ENCODE results near the gene NOS1AP. TPM values are rescaled to one million over a fixed set of nuclear protein-coding genes. Genes with fewer than 3 reads are reported as not detected.
A peak's percentile ranks its signal among the peaks of the same experiment; 100 is the strongest.

NOS1AP gene
- total and polyA plus RNA-seq, 3 experiments from 2014 or later = 0.07 TPM; not detected in 2

DNA sequence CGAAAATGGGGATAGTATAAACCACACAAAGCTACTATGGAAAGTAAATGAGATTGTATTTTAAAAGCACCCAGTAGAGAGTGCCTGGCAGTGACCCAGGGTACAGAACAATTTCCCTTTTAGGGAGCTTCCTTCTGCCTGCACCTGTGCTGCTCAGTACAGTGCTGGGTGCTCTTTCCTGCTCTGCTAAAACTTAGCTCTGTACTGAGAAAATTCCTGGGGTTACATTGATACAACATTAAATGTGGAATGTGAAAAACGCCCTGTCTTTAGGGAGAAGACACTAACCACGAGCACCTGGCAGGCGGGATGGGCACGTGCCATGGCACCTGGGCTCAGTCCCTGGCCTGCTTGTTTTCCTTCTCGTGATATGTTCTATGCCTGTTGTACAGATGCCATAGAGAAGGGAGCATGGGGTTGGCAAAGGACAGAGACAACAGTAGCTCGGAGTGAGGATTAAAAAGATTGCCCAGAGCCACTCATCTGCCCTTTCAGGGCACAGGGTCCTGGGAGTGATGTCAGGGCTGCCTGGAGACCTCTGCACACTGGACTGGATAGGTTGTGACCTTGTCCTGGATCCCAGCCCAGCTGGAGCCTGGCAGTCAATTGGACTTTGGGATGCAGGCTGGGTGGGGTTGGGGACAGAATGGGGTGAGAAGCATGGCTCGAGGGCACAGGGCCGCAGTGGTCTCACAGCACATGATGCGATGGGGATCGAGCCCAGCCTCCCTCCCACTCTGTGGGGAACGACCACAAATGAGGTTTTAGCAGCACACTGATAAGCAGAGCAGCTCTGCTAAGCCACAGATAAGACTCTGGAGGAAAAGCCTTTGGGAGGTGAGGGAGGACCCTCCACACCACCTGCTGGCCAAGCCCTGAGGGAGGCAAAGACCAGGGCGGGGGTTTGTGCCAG, 302.9 kb downstream of the NOS1AP start:
- Histone ChIP-seq H3K9me3 (ENCODE audit: low read length) (no peaks in the 10 kb centered on the region), H3K4me3 (ENCODE audit: low read length) (no peak overlapping the region), H3K27ac (ENCODE audit: low read depth, low read length) (no peak overlapping the region), H3K4me1 (ENCODE audit: insufficient read depth, low read length) (no peaks in the 10 kb centered on the region), H3K36me3 (ENCODE audit: insufficient read depth, low read length) (no peaks in the 10 kb centered on the region), H3K27me3 (ENCODE audit: insufficient read depth, low read length, poor library complexity, severe bottlenecking) (no peaks in the 10 kb centered on the region)
- Mint-ChIP-seq H3K27ac (no peak overlapping the region), H3K36me3 (no peaks in the 10 kb centered on the region), H3K9me3 (no peaks in the 10 kb centered on the region), H3K4me3 (no peak overlapping the region), H3K4me1 (no peaks in the 10 kb centered on the region), H3K27me3 (peaks cover 0 to 5% of the 10 kb centered on the region in 2 donors)
- CTCF ChIA-PET = no interaction called here
- POLR2A ChIA-PET = no interaction called here
- no peak for DNase-seq

DNA sequence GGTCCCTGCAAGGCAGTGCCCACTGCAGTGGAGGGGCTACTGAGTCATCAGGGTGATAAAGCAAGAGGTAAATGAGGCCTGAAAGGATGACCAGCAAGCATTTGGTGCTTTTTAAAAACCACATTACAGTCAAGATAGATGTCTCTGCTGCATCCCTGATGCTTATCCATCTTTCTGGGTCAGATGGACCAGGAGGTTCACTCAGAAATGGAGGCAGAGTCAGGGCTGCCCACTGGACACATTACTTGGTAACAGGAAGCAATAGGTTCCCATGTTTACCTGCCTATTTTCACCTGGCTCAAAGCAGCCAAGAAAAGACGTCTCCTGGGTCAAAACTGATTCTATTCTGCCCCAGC, 303.6 kb downstream of the NOS1AP start:
- no peaks in the 10 kb centered on the region for H3K27me3 ChIP-seq (ENCODE audit: insufficient read depth, low read length, poor library complexity, severe bottlenecking)
- H3K9me3 ChIP-seq (ENCODE audit: low read length) = no peaks in the 10 kb centered on the region
- H3K4me1 ChIP-seq (ENCODE audit: insufficient read depth, low read length) = no peaks in the 10 kb centered on the region
- DNase-seq = no peak
- ChIA-PET POLR2A (no interaction called here), CTCF (no interaction called here)
- no peaks in the 10 kb centered on the region for H3K36me3 ChIP-seq (ENCODE audit: insufficient read depth, low read length)
- Mint-ChIP-seq H3K4me3 (no peak overlapping the region), H3K36me3 (no peaks in the 10 kb centered on the region), H3K9me3 (no peaks in the 10 kb centered on the region), H3K27ac (no peak overlapping the region), H3K27me3 (peaks cover 0 to 1% of the 10 kb centered on the region in 2 donors), H3K4me1 (no peaks in the 10 kb centered on the region)
- H3K27ac ChIP-seq (ENCODE audit: low read depth, low read length) = no peak overlapping the region
- H3K4me3 ChIP-seq (ENCODE audit: low read length) = no peak overlapping the region

- Histone ChIP-seq H3K27me3 (ENCODE audit: insufficient read depth, low read length, poor library complexity, severe bottlenecking) (no peaks in the 10 kb centered on the region), H3K4me3 (ENCODE audit: low read length) (no peak overlapping the region), H3K9me3 (ENCODE audit: low read length) (no peaks in the 10 kb centered on the region), H3K4me1 (ENCODE audit: insufficient read depth, low read length) (no peaks in the 10 kb centered on the region), H3K27ac (ENCODE audit: low read depth, low read length) (no peak overlapping the region), H3K36me3 (ENCODE audit: insufficient read depth, low read length) (no peaks in the 10 kb centered on the region)
- Mint-ChIP-seq H3K27me3 (no peaks in the 10 kb centered on the region), H3K4me3 (no peak overlapping the region), H3K4me1 (no peaks in the 10 kb centered on the region), H3K27ac (no peak overlapping the region), H3K9me3 (no peaks in the 10 kb centered on the region), H3K36me3 (no peaks in the 10 kb centered on the region)
- ChIA-PET CTCF (no interaction called here), POLR2A (no interaction called here)
- no peak for DNase-seq
Observed at GRCh38 chr1:162373541-162374260, 304.2 kb downstream of the NOS1AP start.

- Histone ChIP-seq H3K4me3 (ENCODE audit: low read length) (no peak overlapping the region), H3K4me1 (ENCODE audit: insufficient read depth, low read length) (no peaks in the 10 kb centered on the region), H3K9me3 (ENCODE audit: low read length) (no peaks in the 10 kb centered on the region), H3K36me3 (ENCODE audit: insufficient read depth, low read length) (no peaks in the 10 kb centered on the region), H3K27ac (ENCODE audit: low read depth, low read length) (no peak overlapping the region), H3K27me3 (ENCODE audit: insufficient read depth, low read length, poor library complexity, severe bottlenecking) (no peaks in the 10 kb centered on the region)
- ChIA-PET CTCF (no interaction called here), POLR2A (no interaction called here)
- H3K9me3 Mint-ChIP-seq = no peaks in the 10 kb centered on the region
- no peak overlapping the region for H3K27ac Mint-ChIP-seq
- no peaks in the 10 kb centered on the region for H3K36me3 Mint-ChIP-seq
- no peak overlapping the region for H3K4me3 Mint-ChIP-seq
- no peaks in the 10 kb centered on the region for H3K27me3 Mint-ChIP-seq
- H3K4me1 Mint-ChIP-seq = no peaks in the 10 kb centered on the region
- DNase-seq = no peak
Observed at GRCh38 chr1:162374406-162374805, 304.9 kb downstream of the NOS1AP start.

DNA sequence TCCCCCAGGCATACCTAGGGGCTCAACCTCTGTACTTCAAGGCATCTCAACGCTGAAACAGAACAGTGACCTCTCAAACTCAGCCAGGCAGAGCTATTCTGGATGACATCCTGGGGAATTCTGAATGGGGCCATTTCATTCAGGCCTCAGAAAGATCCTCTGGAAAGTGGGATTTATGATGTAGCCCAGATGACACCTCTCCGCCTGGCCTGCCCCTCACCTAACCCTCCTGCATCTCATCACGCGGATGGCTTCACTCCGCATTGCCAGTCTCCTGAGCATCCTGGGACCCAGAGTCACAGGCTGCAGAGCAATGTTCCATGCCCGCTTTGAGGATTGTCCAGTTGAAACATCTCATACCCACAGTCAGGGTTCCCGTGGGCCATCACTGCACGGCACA, 306.0 kb downstream of the NOS1AP start:
- Histone ChIP-seq H3K36me3 (ENCODE audit: insufficient read depth, low read length) (no peaks in the 10 kb centered on the region), H3K9me3 (ENCODE audit: low read length) (no peaks in the 10 kb centered on the region), H3K4me3 (ENCODE audit: low read length) (no peak overlapping the region), H3K4me1 (ENCODE audit: insufficient read depth, low read length) (no peaks in the 10 kb centered on the region), H3K27me3 (ENCODE audit: insufficient read depth, low read length, poor library complexity, severe bottlenecking) (no peaks in the 10 kb centered on the region), H3K27ac (ENCODE audit: low read depth, low read length) (no peak overlapping the region)
- peak overlapping the region in 1 of 8 donors; percentile 71 for H3K27ac Mint-ChIP-seq
- H3K4me1 Mint-ChIP-seq = no peaks in the 10 kb centered on the region
- H3K4me3 Mint-ChIP-seq = no peak overlapping the region
- CTCF ChIA-PET = no interaction called here
- POLR2A ChIA-PET = no interaction called here
- no peak for DNase-seq
- no peaks in the 10 kb centered on the region for H3K27me3 Mint-ChIP-seq
- H3K36me3 Mint-ChIP-seq = no peaks in the 10 kb centered on the region
- H3K9me3 Mint-ChIP-seq = no peaks in the 10 kb centered on the region

DNA sequence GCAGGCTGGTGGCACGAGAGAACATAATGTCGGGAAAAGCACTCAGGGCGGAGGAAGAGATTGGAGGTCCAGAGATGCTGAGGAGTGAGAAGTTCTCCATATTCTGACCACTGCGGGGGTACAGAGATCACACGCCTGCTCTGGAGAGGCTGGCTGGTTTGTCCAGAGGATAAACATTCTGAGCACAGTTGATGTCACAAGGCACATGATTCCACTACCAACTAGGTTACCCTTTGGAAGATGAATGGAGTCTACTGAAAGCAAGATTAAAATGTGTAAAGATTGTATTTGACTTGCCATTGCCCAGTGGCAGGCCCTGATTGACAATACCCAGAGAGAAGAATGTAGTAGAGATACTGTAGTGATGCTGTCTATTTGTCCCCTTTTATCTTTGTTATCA, 307.2 kb downstream of the NOS1AP start, which contains the start of gene SPATA46:
Gene SPATA46, minus strand, starts transcription at position 164 of the 400 bp plus-strand sequence. Its CDS starts 64 bp downstream, at position 100.
- Histone ChIP-seq H3K4me1 (ENCODE audit: insufficient read depth, low read length) (no peaks in the 10 kb centered on the region), H3K27me3 (ENCODE audit: insufficient read depth, low read length, poor library complexity, severe bottlenecking) (no peaks in the 10 kb centered on the region), H3K27ac (ENCODE audit: low read depth, low read length) (no peak within 1 kb of the TSS), H3K36me3 (ENCODE audit: insufficient read depth, low read length) (no peaks in the 10 kb centered on the region), H3K4me3 (ENCODE audit: low read length) (no peak within 1 kb of the TSS), H3K9me3 (ENCODE audit: low read length) (no peaks in the 10 kb centered on the region)
- no peak for DNase-seq
- Mint-ChIP-seq H3K27ac (no peak within 1 kb of the TSS), H3K4me1 (no peaks in the 10 kb centered on the region), H3K4me3 (no peak within 1 kb of the TSS), H3K9me3 (no peaks in the 10 kb centered on the region), H3K27me3 (no peaks in the 10 kb centered on the region), H3K36me3 (no peaks in the 10 kb centered on the region)
- ChIA-PET CTCF (no interaction called here), POLR2A (no interaction called here)

GRCh38 chr1:162380061-162380846, 310.8 kb downstream of the NOS1AP start:
- no peaks in the 10 kb centered on the region for H3K36me3 Mint-ChIP-seq
- H3K27me3 Mint-ChIP-seq = peaks cover 0 to 2% of the 10 kb centered on the region in 2 donors
- ChIA-PET POLR2A (no interaction called here), CTCF (no interaction called here)
- H3K36me3 ChIP-seq (ENCODE audit: insufficient read depth, low read length) = no peaks in the 10 kb centered on the region
- no peak overlapping the region for H3K27ac Mint-ChIP-seq
- H3K4me1 Mint-ChIP-seq = no peaks in the 10 kb centered on the region
- no peaks in the 10 kb centered on the region for H3K9me3 ChIP-seq (ENCODE audit: low read length)
- no peaks in the 10 kb centered on the region for H3K9me3 Mint-ChIP-seq
- no peaks in the 10 kb centered on the region for H3K4me1 ChIP-seq (ENCODE audit: insufficient read depth, low read length)
- no peak overlapping the region for H3K27ac ChIP-seq (ENCODE audit: low read depth, low read length)
- no peak overlapping the region for H3K4me3 ChIP-seq (ENCODE audit: low read length)
- H3K4me3 Mint-ChIP-seq = no peak overlapping the region
- no peak for DNase-seq
- H3K27me3 ChIP-seq (ENCODE audit: insufficient read depth, low read length, poor library complexity, severe bottlenecking) = no peaks in the 10 kb centered on the region

GRCh38 chr1:162381383-162381782, 311.9 kb downstream of the NOS1AP start, which contains the start of gene C1orf226:
Gene C1orf226 (plus strand): TSS chr1:162381728. CDS start chr1:162381902, 174 bp downstream.
- H3K36me3 ChIP-seq (ENCODE audit: insufficient read depth, low read length) = no peaks in the 10 kb centered on the region
- peaks cover 0 to 2% of the 10 kb centered on the region in 2 donors for H3K27me3 Mint-ChIP-seq
- H3K36me3 Mint-ChIP-seq = no peaks in the 10 kb centered on the region
- H3K9me3 Mint-ChIP-seq = no peaks in the 10 kb centered on the region
- H3K4me1 Mint-ChIP-seq = no peaks in the 10 kb centered on the region
- CTCF ChIA-PET = no interaction called here
- H3K4me1 ChIP-seq (ENCODE audit: insufficient read depth, low read length) = no peaks in the 10 kb centered on the region
- POLR2A ChIA-PET = no interaction called here
- no peak within 1 kb of the TSS for H3K27ac ChIP-seq (ENCODE audit: low read depth, low read length)
- no peak for DNase-seq
- H3K27ac Mint-ChIP-seq = no peak within 1 kb of the TSS
- no peaks in the 10 kb centered on the region for H3K27me3 ChIP-seq (ENCODE audit: insufficient read depth, low read length, poor library complexity, severe bottlenecking)
- H3K4me3 Mint-ChIP-seq = no peak within 1 kb of the TSS
- no peaks in the 10 kb centered on the region for H3K9me3 ChIP-seq (ENCODE audit: low read length)
- no peak within 1 kb of the TSS for H3K4me3 ChIP-seq (ENCODE audit: low read length)

Data from CD8-positive, alpha-beta memory T cell (primary cell).